PC-9 (cell line): ENCODE results near the gene FRG1. TPM values are rescaled to one million over a fixed set of nuclear protein-coding genes. Genes with fewer than 3 reads are reported as not detected.
"Not testable (repeated sequence)": the region's sequence is repeated elsewhere in the genome, so short reads cannot be mapped to it uniquely, and the experiment has no call there.

Source experiments
- Bru-seq: library from RNA; stranded (reverse); fragments of 400-500 nt; gene quantifications from one replicate; lab custom pipeline; 2021; lab: Mats Ljungman, UMichigan
- BruChase-seq, 2 experiments: library from RNA; stranded (reverse); fragments of 400-500 nt; gene quantifications; one replicate each; lab custom pipeline; 2021; lab: Mats Ljungman, UMichigan
- BruUV-seq: library from RNA; stranded (reverse); fragments of 400-500 nt; replicated peaks from 2 replicates; lab custom pipeline; 2021; lab: Mats Ljungman, UMichigan
- CTCF ChIA-PET: fragments of 300-600 bp; sonication (Branson Sonifier 250); formaldehyde crosslinking; loops from one replicate; lab custom pipeline; 2022; ENCODE audit warnings: antibody characterized with exemption; lab: Charles Lee
- POLR2A ChIA-PET: fragments of 300-600 bp; sonication (Branson Sonifier 250); formaldehyde crosslinking; loops from one replicate; lab custom pipeline; 2022; ENCODE audit warnings: antibody characterized with exemption; ENCODE audit not compliant: unreplicated experiment; lab: Charles Lee
- DNase-seq, 2 experiments: peaks; one replicate each; pipeline versions ENCODE4 v3.0.0 to v3.0.0-alpha.2; 2015 to 2022; ENCODE audit warnings: mixed read lengths in 1 of 2
- H2AFZ ChIP-seq: fragments of 200-600 bp; sonication (generic); 2 replicates; pipeline ENCODE4 v1.8.1; 2017; ENCODE audit warnings: antibody characterized with exemption
- H3F3A ChIP-seq: fragments of 200-600 bp; sonication (generic); 2 replicates; pipeline ENCODE4 v1.8.1; 2017; ENCODE audit warnings: antibody characterized with exemption, mild to moderate bottlenecking, low read depth; ENCODE audit not compliant: insufficient read depth
- H3K27ac ChIP-seq: fragments of 200-600 bp; sonication (generic); 2 replicates; pipeline ENCODE4 v1.6.1; 2016; ENCODE audit warnings: mixed run types
- H3K27me3 ChIP-seq: fragments of 200-600 bp; sonication (generic); 2 replicates; pipeline ENCODE4 v1.6.1; 2016; ENCODE audit warnings: low read depth, mixed run types; ENCODE audit not compliant: insufficient read depth
- H3K36me3 ChIP-seq: fragments of 200-600 bp; sonication (generic); 2 replicates; pipeline ENCODE4 v1.6.1; 2016; ENCODE audit warnings: low read depth, mixed run types
- H3K4me1 ChIP-seq: fragments of 200-600 bp; sonication (generic); replicated peaks from 2 replicates; pipeline ENCODE4 v1.6.1; 2016; ENCODE audit warnings: mixed run types; ENCODE audit not compliant: insufficient read depth
- H3K4me2 ChIP-seq: fragments of 200-600 bp; sonication (generic); 2 replicates; pipeline ENCODE4 v1.6.1; 2017; ENCODE audit warnings: mixed run types
- H3K4me3 ChIP-seq: fragments of 200-600 bp; sonication (generic); 2 replicates; pipeline ENCODE4 v1.6.1; 2016; ENCODE audit warnings: mixed run types
- H3K79me2 ChIP-seq: fragments of 200-600 bp; sonication (generic); 2 replicates; pipeline ENCODE4 v1.6.1; 2017; ENCODE audit warnings: low read depth, mixed run types
- H3K9me2 ChIP-seq: fragments of 200-600 bp; sonication (generic); 2 replicates; pipeline ENCODE4 v1.8.1; 2017; ENCODE audit warnings: mild to moderate bottlenecking; ENCODE audit not compliant: insufficient read depth
- H3K9me3 ChIP-seq: fragments of 200-600 bp; sonication (generic); 2 replicates; pipeline ENCODE4 v1.8.1; 2016; ENCODE audit warnings: low read depth; ENCODE audit not compliant: insufficient read depth
- H4K20me1 ChIP-seq: fragments of 200-600 bp; sonication (generic); 2 replicates; pipeline ENCODE4 v1.8.1; 2017; ENCODE audit not compliant: insufficient read depth
- CTCF ChIP-seq: fragments of 200-600 bp; sonication (generic); conservative IDR thresholded peaks from 2 replicates; pipeline ENCODE4 v1.6.1; 2017; ENCODE audit warnings: mixed run types, antibody characterized with exemption, mild to moderate bottlenecking, moderate library complexity
- EZH2 ChIP-seq: fragments of 200-600 bp; sonication (generic); IDR thresholded peaks from 2 replicates; pipeline ENCODE4 v1.8.0; 2017; ENCODE audit warnings: antibody characterized with exemption, low read depth
- intact Hi-C: fragments of 100-400 bp; cut with micrococcal nuclease; formaldehyde crosslinking; loops from one replicate; pipeline ENCODE4 v1.10.0; 2022; ENCODE audit not compliant: unreplicated experiment
- long read RNA-seq: library from polyadenylated mRNA; stranded (forward); transcript quantifications from one replicate; pipeline ENCODE4 v2.0.0, GENCODE V29; 2022
- total RNA-seq: library from RNA; stranded (reverse); gene quantifications from 2 replicates; pipeline ENCODE4 v1.2.3, GENCODE V29; 2021

FRG1 gene
- total RNA-seq: 32.5 and 34.2 TPM in 2 replicates
- Bru-seq, nascent RNA: percentile 74 among the genes with signal in this experiment
- percentile 56 among the genes with signal in this experiment for BruChase-seq, experiment 1, labeled RNA remaining after a 2-hour chase
- BruChase-seq, experiment 2, labeled RNA remaining after a 6-hour chase: percentile 67 among the genes with signal in this experiment
- long read RNA-seq, transcript FRG1-201 (9 exons, 1,074 nt): major isoform, 58 of 60 reads
- long read RNA-seq, partial matches to known transcripts: 1 of 60 reads
- long read RNA-seq, other reads (novel, unspliced or antisense): 1 of 60 reads

GRCh38 chr4:189940178-189941004 lies at the start of gene FRG1:
Gene FRG1 (plus strand): TSS chr4:189940872. CDS start chr4:189941010, 138 bp downstream.
- ChIA-PET POLR2A (no interaction called here), CTCF (no interaction called here)
- peak; percentile 75 to 95 for DNase-seq
- H2AFZ ChIP-seq: peak within 1 kb of the TSS; percentile 94
- no peaks in the 10 kb centered on the region for H3K9me2 ChIP-seq
- no peaks in the 10 kb centered on the region for H3F3A ChIP-seq
- peak within 1 kb of the TSS; percentile 71 for H3K4me3 ChIP-seq
- TF ChIP-seq EZH2 (no peak), CTCF (peak; percentile 70; the same call in 1 of the 2 replicates)
- intact Hi-C loops: no loop called here
- peaks cover 21% of the 10 kb centered on the region for H3K79me2 ChIP-seq
- no peaks in the 10 kb centered on the region for H3K36me3 ChIP-seq
- H3K9me3 ChIP-seq: no peaks in the 10 kb centered on the region
- no peaks in the 10 kb centered on the region for H3K27me3 ChIP-seq
- peak within 1 kb of the TSS; percentile 92 for H3K4me2 ChIP-seq
- TSS peak; percentile 23 for BruUV-seq
- H3K27ac ChIP-seq: peak within 1 kb of the TSS; percentile 51
- no peaks in the 10 kb centered on the region for H3K4me1 ChIP-seq
- H4K20me1 ChIP-seq: no peaks in the 10 kb centered on the region

GRCh38 chr4:189897667-189898066 lies 43.0 kb upstream of the FRG1 start:
- no peaks in the 10 kb centered on the region for H3K9me3 ChIP-seq
- H3K4me1 ChIP-seq: no peaks in the 10 kb centered on the region
- H3K79me2 ChIP-seq: no peaks in the 10 kb centered on the region
- CTCF ChIA-PET: no interaction called here
- intact Hi-C loops: no loop called here
- no peaks in the 10 kb centered on the region for H3K9me2 ChIP-seq
- H4K20me1 ChIP-seq: no peaks in the 10 kb centered on the region
- H3K27me3 ChIP-seq: no peaks in the 10 kb centered on the region; the same call in 1 of the 2 replicates
- TF ChIP-seq CTCF (no peak), EZH2 (no peak)
- no peaks in the 10 kb centered on the region for H3F3A ChIP-seq
- no peaks in the 10 kb centered on the region for H3K36me3 ChIP-seq
- BruUV-seq: no TSS peak
- POLR2A ChIA-PET: no interaction called here
- no peak for DNase-seq
- H3K4me3 ChIP-seq: no peak overlapping the region
- no peak overlapping the region for H3K4me2 ChIP-seq
- no peak overlapping the region for H2AFZ ChIP-seq
- no peak overlapping the region for H3K27ac ChIP-seq

- H3K4me2 ChIP-seq, BruUV-seq, DNase-seq, H3K4me1 ChIP-seq, H3K4me3 ChIP-seq, H3K9me3 ChIP-seq, H4K20me1 ChIP-seq, intact Hi-C loops, POLR2A ChIA-PET, H3F3A ChIP-seq, H3K27me3 ChIP-seq, H3K36me3 ChIP-seq, H2AFZ ChIP-seq, CTCF ChIA-PET, H3K27ac ChIP-seq, H3K79me2 ChIP-seq, H3K9me2 ChIP-seq: not testable (repeated sequence)
Observed at GRCh38 chr4:189899481-189900015, 41.1 kb upstream of the FRG1 start.
